ENCODE measurements around the gene LSM4.

The LSM4 gene

GRCh38 chr19:18262917-18263316 is 60.0 kb downstream of the LSM4 start:
- no peak for DNase-seq (ENCODE audit: low spot score)
- TF ChIP-seq, protein P1, sequence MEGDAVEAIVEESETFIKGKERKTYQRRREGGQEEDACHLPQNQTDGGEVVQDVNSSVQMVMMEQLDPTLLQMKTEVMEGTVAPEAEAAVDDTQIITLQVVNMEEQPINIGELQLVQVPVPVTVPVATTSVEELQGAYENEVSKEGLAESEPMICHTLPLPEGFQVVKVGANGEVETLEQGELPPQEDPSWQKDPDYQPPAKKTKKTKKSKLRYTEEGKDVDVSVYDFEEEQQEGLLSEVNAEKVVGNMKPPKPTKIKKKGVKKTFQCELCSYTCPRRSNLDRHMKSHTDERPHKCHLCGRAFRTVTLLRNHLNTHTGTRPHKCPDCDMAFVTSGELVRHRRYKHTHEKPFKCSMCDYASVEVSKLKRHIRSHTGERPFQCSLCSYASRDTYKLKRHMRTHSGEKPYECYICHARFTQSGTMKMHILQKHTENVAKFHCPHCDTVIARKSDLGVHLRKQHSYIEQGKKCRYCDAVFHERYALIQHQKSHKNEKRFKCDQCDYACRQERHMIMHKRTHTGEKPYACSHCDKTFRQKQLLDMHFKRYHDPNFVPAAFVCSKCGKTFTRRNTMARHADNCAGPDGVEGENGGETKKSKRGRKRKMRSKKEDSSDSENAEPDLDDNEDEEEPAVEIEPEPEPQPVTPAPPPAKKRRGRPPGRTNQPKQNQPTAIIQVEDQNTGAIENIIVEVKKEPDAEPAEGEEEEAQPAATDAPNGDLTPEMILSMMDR (IDR thresholded peaks at IDR 0.05; ENCODE audit: extremely low read depth, missing control alignments) = no peak

DNA sequence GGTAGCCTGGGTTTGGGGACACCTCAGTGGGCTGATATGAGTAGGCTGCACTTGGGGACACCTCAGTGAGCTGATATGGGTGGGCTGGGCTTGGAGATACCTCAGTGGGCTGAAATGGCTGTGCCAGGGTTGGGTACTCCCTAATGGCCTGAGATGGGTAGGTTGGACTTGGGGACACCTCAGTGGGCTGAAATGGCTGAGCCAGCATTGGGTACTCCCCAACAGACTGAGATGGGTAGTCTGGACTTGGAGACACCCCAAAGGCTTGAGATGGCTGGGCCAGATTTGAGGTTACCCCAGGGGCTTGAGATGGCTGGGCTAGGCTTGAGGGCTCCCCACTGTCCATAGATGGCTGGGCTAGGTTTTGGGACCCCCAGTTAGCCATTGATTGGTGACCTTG is 60.7 kb downstream of the LSM4 start:
- TF ChIP-seq, protein P1 (IDR thresholded peaks at IDR 0.05; ENCODE audit: extremely low read depth, missing control alignments) = no peak

GRCh38 chr19:18261474-18261873 is 61.4 kb downstream of the LSM4 start:
- DNase-seq (ENCODE audit: low spot score) = no peak
- TF ChIP-seq, protein P1 (IDR thresholded peaks at IDR 0.05; ENCODE audit: extremely low read depth, missing control alignments) = no peak

More for the DNA sequence above, 60.7 kb downstream of the LSM4 start:
- no peak for DNase-seq (ENCODE audit: low spot score)

GRCh38 chr19:18259893-18260292 is 63.0 kb downstream of the LSM4 start:
- DNase-seq (ENCODE audit: low spot score) = no peak
- TF ChIP-seq, protein P1 (IDR thresholded peaks at IDR 0.05; ENCODE audit: extremely low read depth, missing control alignments) = no peak

DNA sequence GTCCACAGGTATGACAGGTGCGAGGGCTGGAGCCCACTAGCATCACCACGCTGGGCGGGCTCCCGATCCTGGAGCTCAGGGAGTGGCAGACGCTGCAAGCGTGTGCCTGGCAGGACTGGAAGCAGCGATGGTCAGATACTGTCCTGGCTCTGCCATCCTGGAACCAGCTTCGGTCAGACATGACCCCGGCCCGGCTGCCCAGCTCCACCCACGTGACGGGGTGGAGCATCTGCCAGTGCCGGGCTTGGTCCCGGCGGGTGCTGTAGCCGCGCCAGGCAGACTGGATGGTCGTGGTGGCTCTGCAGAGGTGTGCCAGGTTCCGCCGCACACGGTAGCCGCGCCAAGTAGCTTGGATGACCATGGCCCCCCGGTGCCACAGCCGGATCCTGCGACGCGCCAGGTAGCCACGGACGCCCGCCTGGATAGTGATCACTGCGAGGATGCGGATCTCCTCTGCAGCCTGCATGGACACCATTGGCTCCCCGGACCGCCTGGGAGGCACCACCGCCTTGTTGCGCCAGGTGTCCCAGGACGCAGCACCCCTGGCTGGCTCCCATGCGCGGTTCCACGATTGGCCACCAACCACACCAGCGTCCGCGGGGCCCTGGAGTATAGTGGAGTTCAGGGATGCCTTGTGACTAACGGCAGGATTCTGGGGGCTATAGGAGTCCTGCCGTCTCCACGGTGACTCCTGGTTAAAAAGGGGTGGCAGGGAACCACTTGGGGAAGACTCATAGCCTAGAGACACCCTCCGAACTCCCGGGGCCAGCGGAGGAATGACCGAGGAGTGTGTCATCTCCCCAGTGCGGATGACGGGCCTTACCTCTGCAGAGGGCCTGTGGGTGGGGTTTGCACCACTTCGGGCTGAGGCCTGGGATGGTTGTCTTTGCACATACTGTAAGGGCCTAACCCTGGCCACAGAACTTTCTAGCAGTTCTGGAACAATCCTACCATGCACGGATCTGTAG is 65.1 kb downstream of the LSM4 start:
- TF ChIP-seq, protein P1 (IDR thresholded peaks at IDR 0.05; ENCODE audit: extremely low read depth, missing control alignments) = no peak
- no peak for DNase-seq (ENCODE audit: low spot score)
